A673 (cell line): Measurements from ENCODE around the gene BTBD6. TPM values are rescaled to one million over a fixed set of nuclear protein-coding genes. Genes with fewer than 3 reads are reported as not detected.

Experiments used
- BruUV-seq: library from RNA; stranded (reverse); fragments of 400-500 nt; replicated peaks from 2 replicates; lab custom pipeline; 2021; lab: Mats Ljungman, UMichigan
- CTCF ChIA-PET: fragments of 300-600 bp; sonication (Branson Sonifier 250); formaldehyde crosslinking; loops from one replicate; lab custom pipeline; 2022; ENCODE audit warnings: antibody characterized with exemption; lab: Charles Lee
- POLR2A ChIA-PET: fragments of 300-600 bp; sonication (Branson Sonifier 250); formaldehyde crosslinking; loops from one replicate; lab custom pipeline; 2022; ENCODE audit warnings: antibody characterized with exemption; ENCODE audit not compliant: low non-redundant PET; lab: Charles Lee
- DNase-seq: peaks from one replicate; pipeline ENCODE4 v3.0.0-alpha.2; 2015; ENCODE audit warnings: low spot score
- H3K27ac ChIP-seq: fragments of 200-600 bp; sonication (generic); 2 replicates; pipeline ENCODE4 v1.5.1; 2016; ENCODE audit warnings: mixed run types, low read depth, mild to moderate bottlenecking, mixed read lengths, antibody characterized with exemption, low read length; ENCODE audit not compliant: poor library complexity, severe bottlenecking
- H3K27me3 ChIP-seq: fragments of 200-600 bp; sonication (generic); replicated peaks from 2 replicates; pipeline ENCODE4 v1.6.1; 2017; ENCODE audit warnings: mixed run types, low read depth, mild to moderate bottlenecking, mixed read lengths, antibody characterized with exemption, low read length; ENCODE audit not compliant: insufficient read depth, poor library complexity
- H3K36me3 ChIP-seq: fragments of 200-600 bp; sonication (generic); 2 replicates; pipeline ENCODE4 v1.6.1; 2016; ENCODE audit warnings: mixed run types, mild to moderate bottlenecking, mixed read lengths, antibody characterized with exemption, low read length; ENCODE audit not compliant: insufficient read depth, poor library complexity, severe bottlenecking
- H3K4me1 ChIP-seq: fragments of 200-600 bp; sonication (generic); 2 replicates; pipeline ENCODE4 v1.6.1; 2017; ENCODE audit warnings: mixed run types, mild to moderate bottlenecking, mixed read lengths, antibody characterized with exemption, low read length; ENCODE audit not compliant: insufficient read depth, poor library complexity, severe bottlenecking
- H3K4me3 ChIP-seq: fragments of 200-600 bp; sonication (generic); 2 replicates; pipeline ENCODE4 v1.5.1; 2016; ENCODE audit warnings: low read depth, mixed run types, mild to moderate bottlenecking, mixed read lengths, low read length; ENCODE audit not compliant: poor library complexity, severe bottlenecking
- H3K9me3 ChIP-seq: fragments of 200-600 bp; sonication (generic); 2 replicates; pipeline ENCODE4 v1.6.1; 2016; ENCODE audit warnings: mixed run types, low read depth, mild to moderate bottlenecking, mixed read lengths, antibody characterized with exemption, low read length; ENCODE audit not compliant: poor library complexity, severe bottlenecking
- CTCF ChIP-seq: fragments of 300-800, 200-600 bp; sonication (generic); conservative IDR thresholded peaks from 2 replicates; pipeline ENCODE4 v1.5.1; 2017; ENCODE audit warnings: low read depth, mild to moderate bottlenecking, antibody characterized with exemption, low read length, moderate library complexity, mixed read lengths
- EZH2 ChIP-seq: fragments of 200-600 bp; sonication (generic); IDR thresholded peaks from 2 replicates; pipeline ENCODE4 v1.6.1; 2017; ENCODE audit warnings: borderline replicate concordance, low read depth, mild to moderate bottlenecking, mixed read lengths, antibody characterized with exemption, low read length; ENCODE audit not compliant: poor library complexity, severe bottlenecking
- intact Hi-C: fragments of 100-400 bp; cut with micrococcal nuclease; formaldehyde crosslinking; loops from one replicate; pipeline ENCODE4 v1.10.0; 2022; ENCODE audit not compliant: unreplicated experiment
- total RNA-seq: library from RNA; stranded (reverse); gene quantifications from 2 replicates; pipeline ENCODE4 v1.2.3, GENCODE V29; 2021

The BTBD6 gene
- total RNA-seq, 1 experiment from 2014 or later = 39.9 TPM

GRCh38 chr14:105268736-105269354 lies 20.5 kb downstream of the BTBD6 start:
- no TSS peak for BruUV-seq
- ChIA-PET POLR2A (no interaction called here), CTCF (no interaction called here)
- Histone ChIP-seq H3K4me3 (no peak overlapping the region), H3K9me3 (no peaks in the 10 kb centered on the region), H3K4me1 (no peaks in the 10 kb centered on the region), H3K27ac (no peak overlapping the region), H3K27me3 (no peaks in the 10 kb centered on the region), H3K36me3 (no peaks in the 10 kb centered on the region)
- no peak for DNase-seq
- intact Hi-C loops = no loop called here
- TF ChIP-seq EZH2 = no peak
- TF ChIP-seq CTCF = no peak

GRCh38 chr14:105269405-105269804 lies 21.1 kb downstream of the BTBD6 start:
- no peaks in the 10 kb centered on the region for H3K27me3 ChIP-seq
- H3K4me1 ChIP-seq = no peaks in the 10 kb centered on the region
- H3K27ac ChIP-seq = no peak overlapping the region
- BruUV-seq = no TSS peak
- no peak for DNase-seq
- POLR2A ChIA-PET = no interaction called here
- no peak for TF ChIP-seq EZH2
- no peak for TF ChIP-seq CTCF
- H3K9me3 ChIP-seq = no peaks in the 10 kb centered on the region
- intact Hi-C loops = no loop called here
- H3K36me3 ChIP-seq = no peaks in the 10 kb centered on the region
- CTCF ChIA-PET = no interaction called here
- H3K4me3 ChIP-seq = no peak overlapping the region

- TF ChIP-seq CTCF = no peak
- no peak for TF ChIP-seq EZH2
- H3K27me3 ChIP-seq = no peaks in the 10 kb centered on the region
- H3K4me3 ChIP-seq = no peak overlapping the region
- H3K4me1 ChIP-seq = no peaks in the 10 kb centered on the region
- POLR2A ChIA-PET = no interaction called here
- intact Hi-C loops = no loop called here
- no peak for DNase-seq
- CTCF ChIA-PET = no interaction called here
- H3K27ac ChIP-seq = no peak overlapping the region
- no peaks in the 10 kb centered on the region for H3K36me3 ChIP-seq
- BruUV-seq = no TSS peak
- H3K9me3 ChIP-seq = no peaks in the 10 kb centered on the region
Measured at GRCh38 chr14:105271224-105271890, 23.0 kb downstream of the BTBD6 start.
